ENCODE measurements around the gene RRAGD. TPM values are rescaled to one million over a fixed set of nuclear protein-coding genes. Genes with fewer than 3 reads are reported as not detected.
A peak's percentile ranks its signal among the peaks of the same experiment; 100 is the strongest.

Gene RRAGD, protein sequence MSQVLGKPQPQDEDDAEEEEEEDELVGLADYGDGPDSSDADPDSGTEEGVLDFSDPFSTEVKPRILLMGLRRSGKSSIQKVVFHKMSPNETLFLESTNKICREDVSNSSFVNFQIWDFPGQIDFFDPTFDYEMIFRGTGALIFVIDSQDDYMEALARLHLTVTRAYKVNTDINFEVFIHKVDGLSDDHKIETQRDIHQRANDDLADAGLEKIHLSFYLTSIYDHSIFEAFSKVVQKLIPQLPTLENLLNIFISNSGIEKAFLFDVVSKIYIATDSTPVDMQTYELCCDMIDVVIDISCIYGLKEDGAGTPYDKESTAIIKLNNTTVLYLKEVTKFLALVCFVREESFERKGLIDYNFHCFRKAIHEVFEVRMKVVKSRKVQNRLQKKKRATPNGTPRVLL
- total RNA-seq = 1 to 10 TPM; 5.9 to 6.8 TPM
- 1 to 10 TPM; 3.1 to 3.8 TPM for polyA plus RNA-seq

DNA sequence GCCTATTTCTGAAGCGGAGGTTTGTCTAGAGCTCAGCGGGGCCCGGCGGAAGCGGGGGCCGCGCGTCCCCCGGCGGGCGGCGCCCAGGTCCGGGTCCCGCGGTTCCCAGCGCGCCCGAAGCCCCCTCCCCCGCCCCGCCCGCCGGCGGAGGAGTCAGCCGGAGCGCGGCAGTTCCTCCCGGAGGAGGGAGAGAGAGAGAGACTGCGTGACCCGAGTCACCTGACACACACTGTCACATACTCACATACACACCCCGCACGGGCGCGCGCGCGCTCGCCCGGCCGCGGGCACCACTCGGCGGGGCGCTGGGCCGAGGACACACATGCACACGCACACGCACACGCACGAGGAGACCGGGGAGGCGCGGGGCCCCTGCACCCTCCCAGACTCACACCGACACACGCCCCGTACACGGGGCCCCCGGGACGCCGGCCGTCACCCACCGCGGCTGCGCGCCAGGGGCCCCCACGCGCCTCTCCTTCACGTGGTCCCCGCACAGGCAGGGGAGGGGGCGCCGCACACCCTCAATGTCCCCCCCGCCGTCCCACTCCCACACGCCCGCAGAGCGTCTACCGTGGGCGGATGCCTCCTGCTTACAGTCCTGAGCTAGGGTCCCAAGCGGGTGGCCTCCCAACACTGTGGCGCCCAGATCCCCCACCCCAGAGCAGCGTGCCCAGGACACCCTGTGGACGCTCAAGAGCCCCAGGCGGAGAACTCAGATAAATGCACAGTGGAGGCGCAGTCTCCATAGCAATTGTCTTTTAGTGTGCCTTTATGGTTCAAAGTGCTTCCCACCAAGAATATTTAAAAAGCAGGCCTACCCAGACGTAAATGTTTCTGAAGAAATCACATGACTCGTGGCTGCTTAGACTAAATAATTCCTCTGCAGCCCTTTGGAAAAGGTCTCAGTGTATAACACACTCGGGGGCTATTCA is at the start of gene RRAGD:
Gene RRAGD, minus strand, starts transcription at position 203 of the 935 bp plus-strand sequence. CDS start 280 bp downstream, outside the sequence.
- Mint-ChIP-seq H3K9me3 (no peaks in the 10 kb centered on the region), H3K27me3 (peaks cover 4 to 14% of the 10 kb centered on the region in 2 donors), H3K4me3 (peak within 1 kb of the TSS; percentile 90 to 98 (median 94)), H3K36me3 (peaks cover 0 to 4% of the 10 kb centered on the region in 2 donors), H3K27ac (peak within 1 kb of the TSS; percentile 72 to 91 (median 82)), H3K4me1 (peaks cover 10 to 25% (median 16%) of the 10 kb centered on the region in 4 donors)
- intact Hi-C loops (cut with micrococcal nuclease) = no loop called here
- no peaks in the 10 kb centered on the region for H3K9me3 ChIP-seq (ENCODE audit: control insufficient read depth in 1 of 2, low read length in 2 of 2)
- peaks cover 4% of the 10 kb centered on the region for H3K27me3 ChIP-seq (ENCODE audit: insufficient read depth, low read length)
- H3K4me1 ChIP-seq (ENCODE audit: insufficient read depth, low read length) = peaks cover 19% of the 10 kb centered on the region
- peak; percentile 57 to 75 (median 65) for DNase-seq
- ChIA-PET POLR2A (ENCODE audit: partially characterized antibody) (interaction anchor here (0.6 to 1.1 kb wide), 2 partner anchors 266 to 332 kb away, joined by 3 to 5 read pairs; partner anchors contain the start of genes PM20D2 and PNRC1), CTCF (ENCODE audit: partially characterized antibody) (interaction anchor here (1.1 to 4.3 kb wide), 3 partner anchors 20 to 40 kb away, joined by 4 to 22 read pairs (median 11); partner anchors contain the start of gene ANKRD6)
- H3K36me3 ChIP-seq (ENCODE audit: insufficient read depth, low read length) = no peaks in the 10 kb centered on the region
- H3K4me3 ChIP-seq (ENCODE audit: low read length in 2 of 2) = peak within 1 kb of the TSS; percentile 38 to 49
- H3K27ac ChIP-seq (ENCODE audit: low read depth, low read length) = peak within 1 kb of the TSS; percentile 25

DNA sequence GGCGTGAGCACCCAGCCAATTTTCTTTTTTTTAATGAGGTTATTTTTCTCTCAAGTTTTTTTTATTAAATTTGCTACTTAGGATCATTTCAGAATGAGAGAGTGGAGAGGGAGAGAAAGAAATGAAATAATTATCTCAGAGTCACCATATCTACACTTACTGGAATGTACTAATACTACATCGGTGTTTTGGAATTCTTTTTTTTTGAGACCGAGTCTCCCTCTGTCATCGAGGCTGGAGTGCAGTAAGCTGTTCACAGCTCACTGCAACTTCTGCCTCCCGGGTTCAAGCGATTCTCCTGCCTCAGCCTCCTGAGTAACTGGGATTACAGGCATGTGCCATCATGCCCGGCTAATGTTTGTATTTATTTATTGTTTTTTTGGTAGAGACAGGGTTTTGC is 48.6 kb upstream of the RRAGD start:
- no peaks in the 10 kb centered on the region for H3K27me3 ChIP-seq (ENCODE audit: insufficient read depth, low read length)
- peaks cover 0 to 8% of the 10 kb centered on the region in 2 donors for H3K36me3 Mint-ChIP-seq
- H3K36me3 ChIP-seq (ENCODE audit: insufficient read depth, low read length) = no peaks in the 10 kb centered on the region
- H3K4me3 ChIP-seq (ENCODE audit: low read length in 2 of 2) = no peak overlapping the region
- H3K4me3 Mint-ChIP-seq = no peak overlapping the region
- intact Hi-C loops (cut with micrococcal nuclease) = no loop called here
- H3K4me1 Mint-ChIP-seq = no peaks in the 10 kb centered on the region
- CTCF ChIA-PET (ENCODE audit: partially characterized antibody) = no interaction called here
- no peak overlapping the region for H3K27ac Mint-ChIP-seq
- DNase-seq = no peak
- peaks cover 0 to 2% (median 0%) of the 10 kb centered on the region in 8 donors for H3K9me3 Mint-ChIP-seq
- no peaks in the 10 kb centered on the region for H3K4me1 ChIP-seq (ENCODE audit: insufficient read depth, low read length)
- no peaks in the 10 kb centered on the region for H3K27me3 Mint-ChIP-seq
- POLR2A ChIA-PET (ENCODE audit: partially characterized antibody) = no interaction called here
- no peaks in the 10 kb centered on the region for H3K9me3 ChIP-seq (ENCODE audit: control insufficient read depth in 1 of 2, low read length in 2 of 2)
- H3K27ac ChIP-seq (ENCODE audit: low read depth, low read length) = no peak overlapping the region

DNA sequence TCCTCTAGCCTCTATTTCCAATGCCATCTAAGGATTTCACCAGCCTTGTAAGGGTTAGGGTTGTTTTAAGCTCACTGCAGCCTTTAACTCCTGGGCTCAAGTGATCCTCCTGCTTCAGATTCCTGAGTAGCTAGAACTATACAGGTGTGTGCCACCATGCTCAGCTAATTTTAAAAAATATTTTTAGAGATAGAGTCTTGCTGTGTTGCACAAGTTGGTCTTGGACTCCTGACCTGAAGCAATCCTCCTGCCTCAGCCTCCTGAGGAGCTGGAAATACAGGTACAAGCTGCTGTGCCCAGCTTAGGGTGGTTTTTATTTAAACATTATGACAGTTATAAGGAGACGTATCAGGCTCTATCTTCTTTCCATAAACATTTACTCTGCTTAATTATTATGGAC is 47.4 kb upstream of the RRAGD start:
- no peak overlapping the region for H3K4me3 Mint-ChIP-seq
- peaks cover 0 to 4% (median 0%) of the 10 kb centered on the region in 8 donors for H3K9me3 Mint-ChIP-seq
- no peak overlapping the region for H3K4me3 ChIP-seq (ENCODE audit: low read length in 2 of 2)
- ChIA-PET CTCF (ENCODE audit: partially characterized antibody) (no interaction called here), POLR2A (ENCODE audit: partially characterized antibody) (no interaction called here)
- peaks cover 1 to 8% of the 10 kb centered on the region in 2 donors for H3K36me3 Mint-ChIP-seq
- no peaks in the 10 kb centered on the region for H3K27me3 Mint-ChIP-seq
- H3K27ac Mint-ChIP-seq = no peak overlapping the region
- intact Hi-C loops (cut with micrococcal nuclease) = no loop called here
- H3K4me1 ChIP-seq (ENCODE audit: insufficient read depth, low read length) = no peaks in the 10 kb centered on the region
- no peaks in the 10 kb centered on the region for H3K4me1 Mint-ChIP-seq
- H3K9me3 ChIP-seq (ENCODE audit: control insufficient read depth in 1 of 2, low read length in 2 of 2) = no peaks in the 10 kb centered on the region
- no peaks in the 10 kb centered on the region for H3K27me3 ChIP-seq (ENCODE audit: insufficient read depth, low read length)
- no peaks in the 10 kb centered on the region for H3K36me3 ChIP-seq (ENCODE audit: insufficient read depth, low read length)
- H3K27ac ChIP-seq (ENCODE audit: low read depth, low read length) = no peak overlapping the region
- no peak for DNase-seq

DNA sequence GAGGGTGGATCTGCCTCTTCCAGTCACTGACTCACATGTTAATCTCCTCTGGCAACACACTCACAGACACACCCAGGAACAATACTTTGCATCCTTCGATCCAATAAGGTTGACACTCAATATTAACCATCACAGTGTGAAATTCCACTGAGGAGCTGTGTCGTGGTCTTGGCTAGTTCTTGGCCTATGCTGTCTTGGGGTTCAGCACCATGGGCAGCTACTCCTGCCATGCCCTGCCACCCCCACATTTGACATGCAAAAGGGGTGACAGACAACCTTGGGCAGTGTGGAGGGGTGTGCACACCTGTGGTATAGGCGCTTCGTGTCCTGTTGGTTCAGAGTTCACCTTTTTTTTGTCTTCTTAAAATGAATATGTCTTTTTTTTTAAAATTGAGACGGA is 46.6 kb upstream of the RRAGD start:
- no peaks in the 10 kb centered on the region for H3K27me3 Mint-ChIP-seq
- intact Hi-C loops (cut with micrococcal nuclease) = no loop called here
- no peak overlapping the region for H3K4me3 ChIP-seq (ENCODE audit: low read length in 2 of 2)
- H3K4me1 Mint-ChIP-seq = no peaks in the 10 kb centered on the region
- H3K36me3 Mint-ChIP-seq = peaks cover 1 to 8% of the 10 kb centered on the region in 2 donors
- no peaks in the 10 kb centered on the region for H3K4me1 ChIP-seq (ENCODE audit: insufficient read depth, low read length)
- peaks cover 0 to 4% (median 0%) of the 10 kb centered on the region in 8 donors for H3K9me3 Mint-ChIP-seq
- H3K36me3 ChIP-seq (ENCODE audit: insufficient read depth, low read length) = no peaks in the 10 kb centered on the region
- H3K27me3 ChIP-seq (ENCODE audit: insufficient read depth, low read length) = no peaks in the 10 kb centered on the region
- DNase-seq = no peak
- CTCF ChIA-PET (ENCODE audit: partially characterized antibody) = no interaction called here
- H3K4me3 Mint-ChIP-seq = no peak overlapping the region
- no peak overlapping the region for H3K27ac ChIP-seq (ENCODE audit: low read depth, low read length)
- H3K27ac Mint-ChIP-seq = no peak overlapping the region
- H3K9me3 ChIP-seq (ENCODE audit: control insufficient read depth in 1 of 2, low read length in 2 of 2) = no peaks in the 10 kb centered on the region
- POLR2A ChIA-PET (ENCODE audit: partially characterized antibody) = no interaction called here

DNA sequence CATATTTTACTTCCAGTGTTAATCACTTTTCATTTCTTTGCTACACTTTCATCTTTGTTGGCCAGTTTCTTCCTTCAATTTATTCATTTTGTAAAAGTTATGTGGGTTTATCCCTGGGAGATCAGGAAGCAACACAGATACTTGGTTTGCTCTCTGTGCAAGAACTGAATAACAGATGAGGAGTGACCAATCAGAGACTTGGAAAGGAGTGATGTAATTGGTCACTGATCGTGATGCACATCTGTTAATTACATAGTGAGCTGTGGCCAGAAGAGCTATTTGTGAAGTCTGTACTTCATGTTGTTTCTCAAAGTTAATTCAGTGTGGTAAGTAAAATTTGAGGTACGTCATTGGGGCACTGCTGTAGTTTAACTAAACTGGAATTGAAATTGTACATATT is 42.2 kb upstream of the RRAGD start:
- no peak overlapping the region for H3K4me3 Mint-ChIP-seq

DNA sequence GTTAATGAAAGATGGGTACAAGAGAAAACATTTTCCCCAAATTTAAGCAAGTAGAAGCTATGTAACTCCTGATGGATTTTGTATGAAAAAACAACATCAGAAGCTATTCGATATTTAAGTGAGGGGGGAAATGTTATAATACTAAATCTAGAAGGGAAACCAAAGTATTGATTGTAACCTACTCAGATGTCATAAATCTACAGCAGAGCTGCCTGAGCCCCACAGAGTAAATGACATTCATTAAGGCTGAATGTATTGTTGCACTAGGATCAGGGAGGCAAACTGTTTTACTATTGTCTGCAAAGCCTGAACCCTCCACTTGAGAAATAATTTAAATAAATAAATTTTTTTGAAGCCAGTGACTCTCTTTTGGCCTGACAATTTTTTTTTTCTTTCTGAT is 40.2 kb upstream of the RRAGD start:
- DNase-seq = no peak
- Histone ChIP-seq H3K4me3 (ENCODE audit: low read length in 2 of 2) (no peak overlapping the region), H3K9me3 (ENCODE audit: control insufficient read depth in 1 of 2, low read length in 2 of 2) (no peaks in the 10 kb centered on the region), H3K4me1 (ENCODE audit: insufficient read depth, low read length) (no peaks in the 10 kb centered on the region), H3K36me3 (ENCODE audit: insufficient read depth, low read length) (no peaks in the 10 kb centered on the region), H3K27ac (ENCODE audit: low read depth, low read length) (no peak overlapping the region), H3K27me3 (ENCODE audit: insufficient read depth, low read length) (no peaks in the 10 kb centered on the region)
- peaks cover 1 to 8% of the 10 kb centered on the region in 2 donors for H3K36me3 Mint-ChIP-seq
- no peaks in the 10 kb centered on the region for H3K27me3 Mint-ChIP-seq
- intact Hi-C loops (cut with micrococcal nuclease) = no loop called here
- ChIA-PET CTCF (ENCODE audit: partially characterized antibody) (no interaction called here), POLR2A (ENCODE audit: partially characterized antibody) (no interaction called here)
- no peak overlapping the region for H3K4me3 Mint-ChIP-seq
- H3K9me3 Mint-ChIP-seq = peaks cover 0 to 4% (median 0%) of the 10 kb centered on the region in 8 donors
- H3K27ac Mint-ChIP-seq = no peak overlapping the region
- H3K4me1 Mint-ChIP-seq = peaks cover 0 to 1% (median 0%) of the 10 kb centered on the region in 4 donors

More for the DNA sequence above, 42.2 kb upstream of the RRAGD start:
- no peak for DNase-seq
- H3K4me1 Mint-ChIP-seq = no peaks in the 10 kb centered on the region
- H3K4me3 ChIP-seq (ENCODE audit: low read length in 2 of 2) = no peak overlapping the region
- H3K27ac Mint-ChIP-seq = no peak overlapping the region
- no peaks in the 10 kb centered on the region for H3K4me1 ChIP-seq (ENCODE audit: insufficient read depth, low read length)
- no peaks in the 10 kb centered on the region for H3K27me3 ChIP-seq (ENCODE audit: insufficient read depth, low read length)
- POLR2A ChIA-PET (ENCODE audit: partially characterized antibody) = no interaction called here
- peaks cover 1 to 8% of the 10 kb centered on the region in 2 donors for H3K36me3 Mint-ChIP-seq
- H3K9me3 ChIP-seq (ENCODE audit: control insufficient read depth in 1 of 2, low read length in 2 of 2) = no peaks in the 10 kb centered on the region
- H3K9me3 Mint-ChIP-seq = peaks cover 0 to 4% (median 0%) of the 10 kb centered on the region in 8 donors
- H3K27me3 Mint-ChIP-seq = no peaks in the 10 kb centered on the region
- no peak overlapping the region for H3K27ac ChIP-seq (ENCODE audit: low read depth, low read length)
- CTCF ChIA-PET (ENCODE audit: partially characterized antibody) = no interaction called here
- no peaks in the 10 kb centered on the region for H3K36me3 ChIP-seq (ENCODE audit: insufficient read depth, low read length)
- intact Hi-C loops (cut with micrococcal nuclease) = no loop called here

DNA sequence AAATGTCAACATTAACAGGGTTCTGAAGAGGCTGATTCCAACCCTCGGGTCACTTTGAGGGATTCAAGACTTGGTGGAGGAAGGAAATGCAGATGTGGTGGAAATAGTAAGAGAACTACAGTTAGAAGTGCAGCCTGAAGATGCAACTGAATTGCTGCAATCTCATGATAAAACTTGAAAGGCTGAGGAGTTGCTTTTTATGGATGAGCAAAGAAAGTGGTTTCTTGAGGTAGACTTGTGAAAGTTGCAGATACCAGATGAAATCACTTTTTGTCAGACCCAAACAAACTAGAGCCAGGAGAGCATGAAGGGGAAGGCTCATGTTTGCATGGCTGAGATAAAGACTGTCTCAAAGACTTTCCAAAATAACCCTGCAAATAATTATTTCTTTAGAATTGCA is 37.1 kb upstream of the RRAGD start:
- H3K36me3 Mint-ChIP-seq = no peaks in the 10 kb centered on the region

More for the DNA sequence above, 37.1 kb upstream of the RRAGD start:
- no peaks in the 10 kb centered on the region for H3K27me3 Mint-ChIP-seq
- ChIA-PET POLR2A (ENCODE audit: partially characterized antibody) (no interaction called here), CTCF (ENCODE audit: partially characterized antibody) (no interaction called here)
- peaks cover 0 to 1% (median 0%) of the 10 kb centered on the region in 4 donors for H3K4me1 Mint-ChIP-seq
- H3K27ac ChIP-seq (ENCODE audit: low read depth, low read length) = no peak overlapping the region
- peak overlapping the region in 1 of 7 donors; percentile 13 for H3K27ac Mint-ChIP-seq
- intact Hi-C loops (cut with micrococcal nuclease) = no loop called here
- no peaks in the 10 kb centered on the region for H3K9me3 ChIP-seq (ENCODE audit: control insufficient read depth in 1 of 2, low read length in 2 of 2)
- H3K4me3 ChIP-seq (ENCODE audit: low read length in 2 of 2) = no peak overlapping the region
- no peak overlapping the region for H3K4me3 Mint-ChIP-seq
- DNase-seq = no peak
- H3K9me3 Mint-ChIP-seq = no peaks in the 10 kb centered on the region
- H3K36me3 ChIP-seq (ENCODE audit: insufficient read depth, low read length) = no peaks in the 10 kb centered on the region
- no peaks in the 10 kb centered on the region for H3K4me1 ChIP-seq (ENCODE audit: insufficient read depth, low read length)
- H3K27me3 ChIP-seq (ENCODE audit: insufficient read depth, low read length) = no peaks in the 10 kb centered on the region
